Upper lobe of left lung (tissue), 4 donors: ENCODE results near the gene DCP1B.

Experiments
- CTCF ChIP-seq, 6 experiments: fragments of 450-650 bp in 4 of 6; fragments of 200-600 bp in 2 of 6; sonication (generic) in 2 of 6; IDR thresholded peaks; one replicate each; pipeline ENCODE4 v1.5.1; 2016 to 2019; ENCODE audit warnings: antibody characterized with exemption in 6 of 6
- EP300 ChIP-seq, 4 donors: sonication (generic); formaldehyde crosslinking; IDR thresholded peaks; one replicate each; pipeline ENCODE4 v1.5.1; 2017; ENCODE audit warnings: antibody characterized with exemption in 4 of 4, control low read depth in 2 of 4
- POLR2A ChIP-seq, 4 donors: fragments of 450-650 bp; IDR thresholded peaks; one replicate each; pipeline ENCODE4 v1.5.1; 2016 to 2017; ENCODE audit warnings: antibody characterized with exemption in 4 of 4, mild to moderate bottlenecking in 2 of 4
- POLR2AphosphoS5 ChIP-seq, 2 donors: sonication (generic); formaldehyde crosslinking; IDR thresholded peaks; one replicate each; pipeline ENCODE4 v1.5.1; 2017; ENCODE audit warnings: antibody characterized with exemption in 2 of 2

GRCh38 chr12:1949771-1950470, 54.3 kb downstream of the DCP1B start:
- TF ChIP-seq CTCF (IDR thresholded peaks at IDR 0.05) (no peak), POLR2A (IDR thresholded peaks at IDR 0.05) (no peak), EP300 (IDR thresholded peaks at IDR 0.05) (no peak), POLR2AphosphoS5 (IDR thresholded peaks at IDR 0.05) (no peak)
